Ishikawa (cell line): ENCODE measurements around the gene SHMT1.

ENCODE experiments used
- CREB1 ChIP-seq: IDR thresholded peaks from 2 replicates; pipeline ENCODE4 v1.6.1; 2012; ENCODE audit warnings: low read depth
- EP300 ChIP-seq: IDR thresholded peaks from 2 replicates; pipeline ENCODE4 v1.6.1; 2012; ENCODE audit warnings: borderline replicate concordance
- FOXM1 ChIP-seq: IDR thresholded peaks from 2 replicates; pipeline ENCODE4 v1.6.1; 2012; ENCODE audit warnings: low read depth, borderline replicate concordance
- NFIC ChIP-seq: IDR thresholded peaks from 2 replicates; pipeline ENCODE4 v1.6.1; 2012
- TAF1 ChIP-seq: IDR thresholded peaks from 2 replicates; pipeline ENCODE4 v1.6.1; 2012; ENCODE audit warnings: low read depth, mild to moderate bottlenecking
- YY1 ChIP-seq: IDR thresholded peaks from 2 replicates; pipeline ENCODE4 v1.6.1; 2012; ENCODE audit warnings: low read depth
- ZBTB7A ChIP-seq: IDR thresholded peaks from 2 replicates; pipeline ENCODE4 v1.6.1; 2012; ENCODE audit warnings: low read depth

DNA sequence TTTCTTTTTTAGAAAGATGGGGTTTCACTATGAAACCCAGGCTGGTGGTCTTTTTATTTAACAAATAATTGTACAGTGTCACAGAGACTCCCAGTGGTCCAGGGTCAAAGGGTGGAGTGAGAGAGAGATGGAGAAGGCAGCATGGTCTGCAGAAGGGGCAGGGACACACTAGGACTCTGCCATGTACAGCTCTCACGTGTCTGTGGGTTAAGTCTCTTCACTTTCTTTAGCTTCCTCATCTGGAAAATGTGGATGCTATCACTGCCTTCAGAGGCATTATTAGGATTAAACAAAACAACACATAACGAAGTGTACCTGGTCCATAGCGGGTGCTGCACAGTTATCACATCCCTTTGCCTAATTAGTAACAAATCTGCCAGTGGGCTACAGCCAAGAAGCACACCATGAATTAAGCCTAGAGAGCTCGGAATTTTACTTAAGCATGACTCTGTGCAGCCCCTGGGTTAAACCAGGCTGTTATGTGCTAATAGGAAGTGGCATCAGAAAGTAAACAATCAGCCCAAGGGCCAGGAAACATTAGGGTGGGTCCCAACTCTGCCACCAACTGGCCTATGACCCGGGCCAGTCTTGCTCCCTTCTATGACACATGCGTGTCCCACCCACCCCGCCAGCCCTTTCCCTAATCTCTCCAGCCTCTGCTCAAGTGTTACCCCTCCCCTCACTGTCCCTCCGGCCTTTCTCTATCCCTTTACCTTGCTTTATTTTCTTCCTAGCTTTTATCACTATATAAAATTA lies 62.4 kb downstream of the SHMT1 start:
- no peak for TF ChIP-seq FOXM1
- no peak for TF ChIP-seq CREB1
- no peak for TF ChIP-seq TAF1
- TF ChIP-seq EP300 = no peak
- no peak for TF ChIP-seq NFIC
- TF ChIP-seq ZBTB7A = no peak
- TF ChIP-seq YY1 = no peak
